GM23248 (cell line): ENCODE results near the gene RDH8.

ENCODE experiments used
- EZH2 ChIP-seq: fragments of 200-600 bp; sonication (generic); IDR thresholded peaks from 2 replicates; pipeline ENCODE4 v1.6.1; 2018; ENCODE audit warnings: antibody characterized with exemption, mild to moderate bottlenecking; ENCODE audit not compliant: insufficient read depth, poor library complexity, severe bottlenecking
- EZH2phosphoT487 ChIP-seq: fragments of 200-600 bp; sonication (generic); IDR thresholded peaks from 2 replicates; pipeline ENCODE4 v1.6.1; 2018; ENCODE audit warnings: antibody characterized with exemption, moderate library complexity, mild to moderate bottlenecking, low read depth; ENCODE audit not compliant: insufficient read depth

GRCh38 chr19:9967326-9967725 is 46.0 kb upstream of the RDH8 start:
- TF ChIP-seq EZH2 (no peak), EZH2phosphoT487 (no peak)
